GM21447 (cell line): Measurements from ENCODE around the gene DUS3L.
"Not testable (repeated sequence)": the region's sequence is repeated elsewhere in the genome, so short reads cannot be mapped to it uniquely, and the experiment has no call there.

Experiments used
- ATAC-seq: cut with Tn5 transposase; IDR thresholded peaks from one replicate; pipeline ENCODE4 v1.9.1; 2021; ENCODE audit not compliant: unreplicated experiment

The DUS3L gene

DNA sequence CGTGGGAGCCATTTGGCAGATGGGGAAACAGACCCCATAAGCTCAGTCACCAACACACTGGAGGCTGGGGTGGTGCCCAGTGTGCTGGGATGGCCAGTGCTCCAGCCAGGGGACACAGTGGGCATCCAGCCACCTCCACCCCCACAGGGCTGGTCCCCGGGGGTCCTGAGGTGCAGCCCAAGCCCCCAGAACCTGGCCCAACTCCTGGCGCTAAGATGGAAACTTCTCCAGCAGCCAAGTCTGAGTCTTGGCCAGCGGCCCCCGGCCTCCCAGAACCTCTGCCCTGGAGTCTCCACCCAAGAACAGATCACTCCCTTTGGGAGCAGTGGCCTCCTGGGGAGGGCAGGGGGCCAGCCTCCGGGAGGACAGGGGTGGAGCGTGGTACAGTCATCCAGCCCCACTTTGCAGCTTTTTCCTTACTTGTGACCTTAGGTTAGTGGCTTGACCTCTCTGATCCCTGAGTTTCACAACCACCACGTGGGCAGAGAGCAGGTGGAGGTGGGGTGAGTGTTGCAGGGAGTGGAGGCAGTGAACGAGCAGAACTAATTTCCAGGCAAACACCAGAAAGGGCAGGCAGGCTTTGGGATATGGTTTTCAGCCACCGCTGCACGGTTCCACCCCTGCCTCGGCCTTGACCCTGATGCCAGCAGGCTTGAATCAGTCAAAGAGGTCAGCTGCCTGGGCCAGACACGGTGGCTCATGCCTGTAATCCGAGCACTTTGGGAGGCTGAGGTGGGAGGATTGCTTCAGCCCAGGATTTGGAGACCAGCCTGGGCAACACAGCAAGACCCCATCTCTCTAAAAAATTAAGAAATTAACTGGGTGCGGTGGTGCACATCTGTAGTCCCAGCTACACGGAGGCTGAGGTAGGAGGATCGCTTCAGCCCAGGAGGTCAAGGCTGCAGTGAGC lies 9.7 kb upstream of the DUS3L start:
- ATAC-seq, result no peak

DNA sequence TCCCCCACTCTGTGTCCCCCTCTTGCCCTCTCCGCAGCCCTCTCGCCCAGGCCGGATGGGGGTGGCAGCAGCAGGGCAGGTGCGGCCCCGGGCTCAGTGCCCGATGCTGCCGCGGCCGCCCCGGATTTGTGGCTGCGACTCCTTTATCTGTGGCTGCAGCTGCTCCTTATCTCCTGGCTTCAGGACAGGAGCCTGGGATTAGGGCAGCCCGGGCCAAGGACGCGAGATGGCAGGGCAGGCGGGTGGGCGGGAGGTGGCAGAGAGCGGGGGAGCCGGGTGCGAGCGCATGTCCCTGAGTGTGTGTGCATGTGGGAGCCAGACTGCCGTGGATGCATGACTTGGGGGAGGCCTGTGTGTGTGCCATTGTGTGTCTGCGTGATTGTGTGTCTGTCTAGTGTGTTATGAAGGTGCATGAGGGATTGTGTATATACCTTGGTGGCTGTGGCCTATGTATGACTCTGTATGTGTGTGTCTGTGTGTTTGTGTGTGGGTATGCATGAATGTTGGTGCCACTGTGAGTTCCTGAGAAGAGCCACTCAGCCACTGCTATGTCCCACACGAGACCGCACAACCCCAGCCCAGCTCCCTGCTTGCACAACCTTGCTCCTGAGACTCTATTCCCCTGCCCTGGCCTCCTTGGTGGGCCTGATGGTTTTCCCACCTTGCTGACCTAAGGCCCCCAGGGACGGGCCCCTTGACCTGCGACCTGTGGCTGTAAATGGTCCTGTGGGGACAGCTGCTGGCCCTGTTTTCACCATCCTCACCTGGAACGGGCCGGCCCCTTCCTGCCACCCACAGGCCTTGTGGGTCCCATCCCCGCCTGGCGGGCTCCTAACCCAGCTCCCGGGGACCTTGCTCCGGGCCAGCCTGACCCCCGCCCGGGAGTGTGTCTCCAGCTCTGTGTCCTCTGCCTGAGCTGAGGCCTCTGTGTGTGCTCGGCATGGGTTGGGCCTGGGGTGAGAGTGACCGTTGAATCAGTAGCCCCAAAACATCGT lies 8.6 kb upstream of the DUS3L start:
- ATAC-seq, result no peak

DNA sequence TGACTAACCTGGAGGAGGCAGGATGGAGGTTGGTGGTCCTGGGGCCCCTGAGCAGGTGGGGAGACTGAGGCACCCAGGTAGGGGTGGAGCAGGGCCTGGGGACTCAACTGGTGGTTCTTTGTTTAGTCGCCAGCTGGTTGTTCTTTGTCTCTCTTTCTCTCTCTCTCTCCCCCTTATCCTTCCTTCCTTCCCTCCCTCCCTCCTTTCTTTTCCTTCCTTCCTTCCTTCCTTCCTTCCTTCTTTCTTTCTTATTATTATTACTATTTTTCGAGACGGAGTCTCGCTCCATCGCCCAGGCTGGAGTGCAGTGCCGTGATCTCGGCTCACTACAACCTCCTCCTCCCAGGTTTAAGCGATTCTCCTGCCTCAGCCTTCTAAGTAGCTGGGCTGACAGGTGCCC lies 7.3 kb upstream of the DUS3L start:
- ATAC-seq, result no peak

DNA sequence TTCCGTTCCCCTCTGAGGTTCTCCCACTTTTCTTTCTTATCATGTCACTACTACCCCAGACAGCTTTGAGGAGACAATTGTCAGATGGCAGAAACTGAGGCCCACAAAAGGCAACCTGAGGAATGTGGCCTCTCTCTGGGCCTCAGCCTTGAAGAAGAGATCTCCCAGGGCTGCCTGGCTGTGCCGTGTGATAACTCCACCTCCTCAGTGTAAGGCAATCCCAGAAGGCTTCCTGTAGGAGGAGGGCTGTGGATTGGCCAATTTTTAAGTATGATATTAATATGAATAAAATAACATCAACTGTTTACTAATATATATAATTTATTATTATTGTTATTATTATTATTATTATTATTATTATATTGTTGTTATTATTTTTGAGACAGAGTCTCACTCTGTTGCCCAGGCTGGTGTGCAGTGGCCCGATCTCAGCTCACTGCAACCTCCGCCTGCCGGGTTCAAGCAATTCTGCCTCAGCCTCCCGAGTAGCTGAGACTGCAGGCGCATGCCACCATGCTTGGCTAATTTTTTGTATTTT lies 4.5 kb upstream of the DUS3L start:
- ATAC-seq, result no peak

DNA sequence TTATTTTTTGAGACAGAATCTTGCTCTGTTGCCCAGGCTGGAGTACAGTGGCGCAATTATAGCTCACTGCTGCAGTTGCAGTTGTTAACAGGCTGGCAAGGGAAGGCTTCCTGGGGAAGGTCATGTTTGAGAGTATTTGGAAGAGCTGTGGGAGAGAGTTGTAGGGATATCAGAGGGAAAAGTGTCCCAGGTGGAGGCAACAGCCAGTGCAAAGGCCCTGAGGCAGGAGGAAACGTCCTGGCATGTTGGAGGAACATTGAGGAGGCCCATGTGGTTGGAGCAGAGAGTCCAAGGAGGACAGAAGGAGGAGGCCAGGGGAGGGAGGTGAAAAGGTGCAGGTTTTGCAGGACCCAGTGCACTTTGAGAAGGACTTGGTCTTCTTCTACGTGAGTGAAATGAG lies 2.2 kb upstream of the DUS3L start:
- no peak for ATAC-seq

DNA sequence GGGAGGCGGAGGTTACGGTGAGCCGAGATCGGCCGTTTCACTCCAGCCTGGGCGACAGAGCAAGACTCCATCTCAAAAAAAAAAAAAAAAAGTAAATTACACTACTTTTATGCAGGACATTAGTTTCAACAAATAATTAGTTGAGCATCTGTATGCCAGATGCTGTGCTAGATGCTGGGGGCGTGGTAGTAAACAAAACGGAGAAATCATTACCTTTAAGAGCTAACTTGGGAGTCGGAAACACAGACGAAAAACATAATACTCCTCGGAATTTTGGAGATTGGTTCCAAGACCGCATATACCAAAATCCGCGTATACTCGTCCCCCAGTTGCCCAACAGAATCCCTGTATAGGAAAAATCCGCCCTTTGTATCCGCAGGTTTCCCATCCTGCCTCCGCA lies 1.3 kb upstream of the DUS3L start:
- ATAC-seq, result no peak

DNA sequence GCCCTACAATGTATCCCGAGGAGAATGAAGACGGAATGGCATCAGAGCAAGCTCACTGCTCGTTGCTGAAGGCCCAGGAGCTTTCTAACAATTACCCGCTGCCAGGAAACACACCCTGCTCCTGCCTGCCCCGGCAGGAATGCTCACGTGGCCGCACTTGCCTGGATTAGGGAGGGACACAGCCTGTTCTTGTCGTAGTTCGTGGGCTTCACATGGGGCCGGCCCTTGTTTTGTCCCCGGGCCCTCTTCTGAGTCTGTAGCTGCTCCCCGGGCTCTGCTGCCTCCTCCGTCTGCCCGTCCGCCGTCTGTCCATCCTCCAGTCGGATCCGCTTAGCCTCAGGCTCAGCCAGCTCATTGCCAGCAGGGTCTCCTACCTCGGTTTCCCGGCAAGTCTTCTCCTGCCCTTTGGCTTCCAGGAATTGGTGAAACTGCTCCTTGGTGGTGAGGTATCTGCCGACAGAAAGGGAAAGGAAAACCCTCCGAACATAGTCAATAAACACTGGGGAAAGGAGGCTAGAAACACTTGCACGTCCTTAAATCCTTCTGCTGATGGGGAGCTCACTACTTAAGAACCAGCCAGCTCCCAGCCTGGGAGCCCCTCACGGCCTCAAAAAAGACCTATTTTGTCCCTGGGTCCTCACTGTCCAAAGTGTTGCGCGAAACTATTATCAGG lies 941 bp downstream of the DUS3L start:
- no peak for ATAC-seq

DNA sequence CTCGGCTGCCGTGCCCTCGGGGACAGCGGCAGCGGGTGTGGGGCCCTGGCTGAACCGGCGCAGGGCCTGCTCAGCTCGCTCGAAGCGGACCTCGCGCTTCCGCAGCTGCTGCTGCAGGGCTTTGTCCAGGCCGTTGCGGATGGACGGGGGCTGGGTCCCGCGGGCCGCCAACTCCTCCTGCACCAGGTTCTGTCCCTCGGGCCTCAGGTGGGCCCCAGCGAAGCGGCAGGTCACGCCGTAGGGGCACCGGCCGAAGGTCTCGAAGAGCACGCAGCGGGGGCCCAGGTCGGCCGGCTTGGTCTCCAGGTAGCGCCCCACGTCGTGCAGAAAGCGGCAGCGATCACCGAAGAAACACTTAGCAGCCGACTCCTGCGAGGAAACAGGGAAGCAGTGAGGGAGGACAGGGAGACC lies 1.6 kb downstream of the DUS3L start:
- ATAC-seq, result no peak

DNA sequence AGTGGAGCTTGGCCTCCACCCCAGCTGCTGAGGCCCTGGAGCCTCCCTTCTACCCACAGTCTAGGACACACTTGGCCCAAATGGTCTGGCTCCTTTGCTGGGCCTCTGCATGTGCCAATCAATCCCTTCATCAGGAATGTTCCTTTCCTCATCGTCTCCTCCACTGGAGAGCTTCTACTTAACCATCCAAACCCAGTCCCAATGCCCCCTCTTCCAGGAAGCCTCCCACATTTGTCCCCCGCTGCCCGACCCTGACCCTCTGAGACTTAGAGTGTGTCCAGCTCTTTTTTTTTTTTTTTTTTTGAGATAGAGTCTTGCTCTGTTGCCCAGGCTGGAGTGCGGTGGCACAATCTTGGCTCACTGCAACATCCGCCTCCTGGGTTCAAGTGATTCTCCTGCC lies 2.5 kb downstream of the DUS3L start:
- ATAC-seq, result no peak

DNA sequence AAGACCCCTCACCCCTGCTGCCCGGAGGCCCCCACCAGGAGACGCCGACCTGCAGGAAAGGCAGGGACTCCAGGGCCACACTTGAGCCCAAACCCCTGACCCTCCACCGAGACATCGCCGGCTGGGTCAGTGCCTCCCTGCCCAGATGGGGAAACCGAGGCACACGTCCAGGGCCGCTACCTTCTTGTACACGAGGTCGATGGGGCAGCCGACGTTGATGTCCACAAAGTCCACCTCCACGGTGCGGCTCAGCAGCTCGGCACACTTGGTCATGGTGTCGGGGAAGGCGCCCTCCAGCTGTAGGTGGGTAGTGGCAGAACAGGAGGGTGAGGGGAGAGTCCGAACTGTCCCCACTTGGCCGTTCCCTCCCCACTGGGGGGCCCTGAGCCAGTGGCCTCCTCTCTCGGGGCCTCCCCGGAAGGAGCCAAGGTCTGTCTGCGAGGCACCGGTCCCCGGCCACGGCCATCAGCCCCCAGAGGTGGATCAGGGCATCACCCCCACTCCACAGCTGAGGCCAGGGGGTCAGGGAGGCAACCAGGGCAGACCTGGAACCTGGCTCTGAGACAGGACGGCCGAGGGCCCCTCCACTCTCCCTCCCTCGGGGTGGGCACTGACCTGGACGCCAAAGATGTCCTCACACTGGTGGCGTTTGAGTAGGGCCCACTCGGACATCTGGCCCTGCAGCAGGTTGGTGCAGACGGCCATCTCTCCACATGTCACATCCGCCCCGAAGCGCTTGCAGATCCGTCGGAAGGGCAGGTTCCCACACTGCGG lies 3.4 kb downstream of the DUS3L start:
- ATAC-seq, result no peak

DNA sequence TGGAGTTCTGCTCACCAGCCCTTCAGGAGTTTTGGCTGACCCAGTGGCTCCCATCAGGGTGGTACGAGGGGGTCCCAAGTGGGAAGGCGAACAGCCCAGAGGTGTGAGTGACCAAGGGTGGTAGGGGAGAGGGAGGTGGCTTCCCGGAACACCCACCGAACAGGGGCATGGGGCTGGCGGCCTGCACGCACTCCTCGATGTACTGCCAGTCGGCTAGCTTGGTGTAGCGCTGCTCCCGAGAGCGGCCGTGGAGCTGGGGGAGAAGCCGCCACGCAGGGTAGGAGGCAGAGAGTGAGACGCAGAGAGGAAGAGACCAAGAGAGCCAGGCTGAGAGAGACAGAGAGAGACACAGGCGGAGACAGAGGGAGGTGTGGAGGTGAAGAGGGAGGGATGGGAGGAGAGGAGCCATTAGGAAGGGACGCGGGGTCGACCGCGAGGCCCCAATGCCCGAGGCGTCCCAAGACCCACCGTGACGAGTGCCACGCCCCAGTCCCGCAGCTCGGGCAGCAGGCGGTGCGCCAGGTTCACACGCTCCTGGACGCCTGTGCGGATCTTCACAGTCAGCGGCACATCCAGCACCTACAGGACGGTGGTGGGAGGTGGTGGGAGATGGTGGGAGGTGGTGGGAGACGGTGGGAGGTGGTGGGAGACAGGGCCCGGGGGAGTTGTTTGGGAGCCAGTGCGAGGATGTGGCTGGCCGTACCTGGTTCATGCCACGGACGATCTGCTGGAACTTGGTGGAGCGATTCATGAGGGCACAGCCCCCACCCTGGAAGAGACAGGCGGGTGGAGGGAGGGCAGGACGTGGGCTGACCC lies 4.2 kb downstream of the DUS3L start:
- no peak for ATAC-seq

DNA sequence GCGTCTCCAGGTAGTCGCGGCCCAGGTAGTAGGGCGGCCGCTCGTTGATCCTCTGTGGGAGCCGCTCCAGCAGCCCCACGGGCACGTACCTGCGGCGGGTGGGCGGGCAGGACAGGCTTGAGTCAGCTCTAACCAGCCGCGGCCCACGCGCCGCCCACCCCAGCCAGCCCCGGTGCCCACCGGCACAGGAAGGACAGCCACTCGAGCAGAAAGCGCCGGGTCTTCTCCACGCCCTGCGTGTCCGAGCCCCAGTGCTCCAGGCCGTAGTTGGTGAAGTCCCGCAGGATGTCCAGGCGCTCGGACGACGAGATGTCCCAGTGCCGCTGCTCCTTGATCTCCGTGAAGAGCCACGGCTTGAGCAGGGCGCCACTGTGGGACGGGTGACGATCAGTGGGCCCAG lies 5.5 kb downstream of the DUS3L start:
- ATAC-seq, result no peak

DNA sequence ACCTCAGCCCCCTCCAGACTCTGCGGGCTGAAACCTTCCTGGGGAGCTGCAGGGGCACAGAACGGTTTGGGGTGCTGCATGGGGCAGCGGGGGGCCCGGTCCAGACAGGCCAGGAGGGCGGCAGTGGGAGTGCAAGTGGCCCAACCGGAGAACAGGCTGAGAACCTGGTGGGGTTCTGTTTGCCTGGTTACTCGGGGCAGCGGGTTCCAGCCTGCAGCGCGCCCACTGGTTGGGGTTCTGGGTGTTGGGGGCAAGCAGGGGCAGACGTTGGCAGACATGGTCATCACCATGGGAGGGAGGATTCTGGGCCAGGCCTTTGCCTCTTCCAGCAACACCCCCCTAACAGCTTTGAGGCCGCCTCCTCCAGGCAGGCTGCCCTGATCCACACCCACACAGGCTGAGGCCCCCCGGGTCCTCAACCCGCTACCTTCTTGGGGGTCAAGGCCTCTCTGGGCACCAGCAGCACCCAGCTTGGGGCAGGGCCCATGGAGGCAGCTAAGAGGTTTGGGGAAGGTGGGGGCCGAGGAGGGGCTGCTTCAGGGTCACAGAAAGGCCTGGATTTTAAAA lies 6.3 kb downstream of the DUS3L start, which contains the start of gene PRR22:
PRR22 (minus strand) TSS at position 166 of the 567 bp plus-strand sequence; CDS start at position 80, 86 bp downstream.
- ATAC-seq, result no peak

DNA sequence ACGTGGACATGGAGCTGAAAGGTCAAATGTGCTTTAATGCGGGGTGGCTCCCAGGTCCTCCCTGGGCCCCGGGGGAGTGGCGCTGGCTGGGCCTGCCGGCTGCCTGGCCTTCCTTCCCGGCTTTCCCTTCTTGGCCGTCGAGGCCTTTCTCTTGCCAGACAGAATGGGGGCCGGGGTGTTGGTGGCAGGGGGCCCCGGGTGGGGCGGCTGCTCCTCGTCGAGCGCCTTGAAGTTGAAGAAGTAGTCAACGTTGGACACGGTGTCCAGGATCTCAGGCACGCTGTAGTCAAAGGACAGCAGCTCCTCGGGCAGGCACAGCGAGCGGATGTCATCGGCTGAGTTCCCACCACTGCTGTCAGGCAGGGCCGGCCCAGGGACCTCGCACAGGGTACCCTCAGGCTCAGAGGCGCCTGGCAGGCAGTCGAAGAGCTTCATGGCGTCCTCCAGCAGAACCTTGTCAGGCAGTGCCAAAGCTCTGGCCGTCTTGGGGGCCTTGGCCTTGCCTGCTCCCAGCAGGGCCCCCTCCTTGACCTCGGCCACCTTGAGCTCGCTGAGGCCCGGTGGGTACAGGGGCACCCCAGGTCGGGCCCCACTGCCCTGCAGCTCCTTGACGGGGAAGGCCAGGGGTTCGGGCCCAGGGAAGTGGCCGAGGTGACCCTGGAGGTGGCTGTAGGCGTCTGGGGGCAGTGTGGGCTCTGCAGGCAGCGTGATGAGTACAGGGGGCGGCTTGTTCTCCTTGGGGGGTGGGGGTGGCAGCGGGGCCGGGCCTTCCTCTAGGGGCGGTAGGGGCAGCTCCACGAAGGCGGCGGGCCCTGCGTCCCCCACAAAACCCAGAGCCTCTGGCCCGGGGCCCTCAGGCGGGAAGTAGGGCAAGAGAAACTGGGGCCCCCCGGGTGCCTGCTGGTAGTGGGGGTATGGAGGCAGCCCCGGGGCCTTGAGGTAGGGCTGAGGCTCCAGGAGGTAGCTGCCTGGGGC lies 7.7 kb downstream of the DUS3L start:
- no peak for ATAC-seq

DNA sequence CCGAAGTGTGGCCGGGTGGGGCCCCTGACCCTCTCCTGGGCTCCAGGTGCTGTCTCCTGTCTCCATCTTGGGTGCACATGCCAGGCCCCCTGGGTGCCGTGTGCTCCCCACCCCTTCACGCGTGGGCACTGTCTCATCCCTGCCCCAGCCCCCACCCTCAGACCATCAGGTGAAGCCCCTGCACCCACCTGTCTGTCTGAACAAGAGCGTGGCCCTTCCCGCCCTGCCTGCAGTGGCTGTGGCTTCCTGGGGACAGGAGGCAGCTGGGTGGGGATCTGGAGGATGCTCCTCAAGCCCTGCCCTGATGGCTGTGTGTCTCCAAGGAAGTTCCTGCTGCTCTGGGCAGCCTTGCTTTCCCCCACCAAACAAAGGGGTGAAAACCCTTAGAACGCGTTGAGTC lies 8.6 kb downstream of the DUS3L start:
- ATAC-seq, result no peak

DNA sequence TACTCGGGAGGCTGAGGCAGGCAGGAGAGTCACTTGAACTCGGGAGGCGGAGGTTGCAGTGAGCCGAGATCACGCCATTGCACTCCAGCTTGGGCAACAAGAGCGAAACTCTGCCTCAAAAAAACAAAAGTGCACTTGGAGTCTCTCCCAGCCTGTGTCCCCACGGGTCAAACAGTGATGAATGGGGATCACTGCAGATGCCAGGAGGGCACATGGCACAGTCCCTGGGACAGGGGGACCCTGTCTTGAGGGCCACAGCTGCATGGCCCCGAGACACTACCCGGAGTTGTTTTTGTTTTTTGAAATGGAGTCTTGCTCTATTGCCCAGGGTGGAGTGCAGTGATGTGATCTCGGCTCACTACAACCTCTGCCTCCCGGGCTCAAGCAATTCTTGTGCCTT lies 10.0 kb downstream of the DUS3L start:
- ATAC-seq, result not testable (repeated sequence)

DNA sequence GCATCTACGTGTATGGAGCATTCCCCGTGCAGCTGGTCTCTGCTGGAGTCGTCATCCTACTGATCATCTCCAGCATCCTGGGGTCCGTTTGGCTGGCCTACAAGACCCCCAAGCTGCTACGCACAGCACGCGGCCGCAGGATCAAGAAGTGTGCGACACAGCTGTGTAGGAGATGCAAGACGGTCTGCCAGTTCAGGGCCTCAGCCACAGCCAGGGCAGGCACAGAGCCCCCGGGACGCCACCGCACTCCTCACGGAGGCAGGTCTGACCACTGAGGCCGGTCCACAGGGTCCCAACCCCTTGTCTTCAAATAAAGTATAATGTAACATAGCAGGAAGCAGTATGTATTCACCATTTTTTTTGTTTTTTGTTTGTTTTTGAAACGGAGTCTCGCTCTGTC lies 12.6 kb downstream of the DUS3L start:
- ATAC-seq, result no peak
